Measurements from ENCODE around the gene CTBS.
A peak's percentile ranks its signal among the peaks of the same experiment; 100 is the strongest.

The CTBS gene

DNA sequence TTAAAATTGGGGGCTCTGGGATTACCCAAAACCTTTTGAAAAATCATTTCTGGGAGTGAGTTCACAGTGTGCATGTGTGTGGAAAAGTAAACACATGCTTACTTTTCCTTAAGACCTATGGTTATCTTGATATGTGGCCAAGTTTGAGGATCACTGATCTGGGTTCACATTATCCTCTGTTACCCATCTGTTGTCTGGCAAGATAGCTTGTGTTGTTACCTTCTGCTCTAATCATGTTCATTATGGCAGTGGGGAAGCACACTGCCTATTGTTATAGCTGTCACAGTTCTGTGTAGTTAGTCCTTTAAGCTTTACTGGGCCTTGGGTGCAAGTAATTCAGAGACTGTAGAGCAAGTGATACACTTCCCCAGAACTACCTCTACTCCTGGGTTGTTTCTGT is 5.0 kb downstream of the CTBS start:
- TF ChIP-seq, protein P1, sequence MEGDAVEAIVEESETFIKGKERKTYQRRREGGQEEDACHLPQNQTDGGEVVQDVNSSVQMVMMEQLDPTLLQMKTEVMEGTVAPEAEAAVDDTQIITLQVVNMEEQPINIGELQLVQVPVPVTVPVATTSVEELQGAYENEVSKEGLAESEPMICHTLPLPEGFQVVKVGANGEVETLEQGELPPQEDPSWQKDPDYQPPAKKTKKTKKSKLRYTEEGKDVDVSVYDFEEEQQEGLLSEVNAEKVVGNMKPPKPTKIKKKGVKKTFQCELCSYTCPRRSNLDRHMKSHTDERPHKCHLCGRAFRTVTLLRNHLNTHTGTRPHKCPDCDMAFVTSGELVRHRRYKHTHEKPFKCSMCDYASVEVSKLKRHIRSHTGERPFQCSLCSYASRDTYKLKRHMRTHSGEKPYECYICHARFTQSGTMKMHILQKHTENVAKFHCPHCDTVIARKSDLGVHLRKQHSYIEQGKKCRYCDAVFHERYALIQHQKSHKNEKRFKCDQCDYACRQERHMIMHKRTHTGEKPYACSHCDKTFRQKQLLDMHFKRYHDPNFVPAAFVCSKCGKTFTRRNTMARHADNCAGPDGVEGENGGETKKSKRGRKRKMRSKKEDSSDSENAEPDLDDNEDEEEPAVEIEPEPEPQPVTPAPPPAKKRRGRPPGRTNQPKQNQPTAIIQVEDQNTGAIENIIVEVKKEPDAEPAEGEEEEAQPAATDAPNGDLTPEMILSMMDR (conservative IDR thresholded peaks at IDR 0.05): no peak
- H3K27ac ChIP-seq: no peak overlapping the region

DNA sequence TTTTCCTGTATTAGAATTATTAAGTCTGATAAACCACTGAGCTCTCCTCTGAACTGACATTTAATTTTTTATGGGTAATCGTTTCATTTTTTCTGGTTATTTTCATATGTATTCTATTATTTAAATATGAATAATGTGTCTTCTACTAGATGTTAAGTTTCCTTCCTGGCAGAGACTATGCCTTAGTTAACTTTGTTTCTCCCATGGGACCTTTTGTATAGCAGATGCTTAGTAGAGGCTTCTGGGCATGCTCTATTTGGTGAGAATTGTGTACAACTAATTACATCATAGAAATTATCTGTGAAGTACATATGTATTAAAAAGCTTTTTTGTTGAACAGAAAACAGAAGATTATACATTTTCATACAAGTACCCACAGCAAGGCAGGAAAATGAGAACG is 23.4 kb downstream of the CTBS start:
- TF ChIP-seq, protein P1 (conservative IDR thresholded peaks at IDR 0.05): no peak
- no peak overlapping the region for H3K27ac ChIP-seq

DNA sequence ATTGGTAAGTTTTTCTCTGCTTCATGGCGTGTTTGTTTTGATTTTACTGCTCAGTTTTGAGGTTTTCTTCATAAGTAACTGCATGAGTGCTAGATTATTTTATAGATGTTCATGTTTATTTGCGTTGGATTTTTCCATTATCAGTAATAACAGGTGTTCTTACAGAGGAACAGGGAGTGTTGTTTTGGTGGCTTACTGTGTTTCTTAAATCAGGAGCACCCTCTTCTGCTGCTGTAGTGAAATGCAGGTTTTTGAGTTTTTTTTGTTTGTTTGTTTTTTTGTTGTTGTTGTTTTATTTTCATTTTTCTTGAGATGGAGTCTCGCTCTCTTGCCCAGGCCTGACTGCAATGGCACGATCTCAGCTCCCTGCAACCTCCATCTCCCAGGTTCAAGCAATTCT is 32.6 kb downstream of the CTBS start:
- TF ChIP-seq, protein P1 (conservative IDR thresholded peaks at IDR 0.05): peak; percentile 79
- peak overlapping the region; percentile 77 for H3K27ac ChIP-seq

DNA sequence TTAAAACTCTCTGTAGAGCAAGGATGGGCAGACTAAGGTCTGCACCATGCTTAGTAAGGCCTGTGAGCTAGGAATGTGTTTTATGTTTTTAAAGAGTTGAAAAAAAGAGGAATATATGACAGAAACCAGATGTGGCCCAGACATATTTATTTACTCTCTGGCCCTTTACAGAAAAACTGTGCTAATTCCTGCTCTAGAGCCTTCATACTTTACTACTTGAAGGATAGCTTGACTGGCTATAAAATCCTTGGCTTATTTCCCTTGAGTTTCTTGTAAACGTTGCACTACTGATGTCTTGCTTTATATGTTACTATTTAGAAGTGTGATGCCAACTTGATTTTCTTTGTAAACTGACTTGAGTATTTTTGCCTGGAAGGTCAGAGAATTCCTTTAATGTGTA is 33.5 kb downstream of the CTBS start:
- TF ChIP-seq, protein P1 (conservative IDR thresholded peaks at IDR 0.05): no peak
- H3K27ac ChIP-seq: peak overlapping the region; percentile 77

DNA sequence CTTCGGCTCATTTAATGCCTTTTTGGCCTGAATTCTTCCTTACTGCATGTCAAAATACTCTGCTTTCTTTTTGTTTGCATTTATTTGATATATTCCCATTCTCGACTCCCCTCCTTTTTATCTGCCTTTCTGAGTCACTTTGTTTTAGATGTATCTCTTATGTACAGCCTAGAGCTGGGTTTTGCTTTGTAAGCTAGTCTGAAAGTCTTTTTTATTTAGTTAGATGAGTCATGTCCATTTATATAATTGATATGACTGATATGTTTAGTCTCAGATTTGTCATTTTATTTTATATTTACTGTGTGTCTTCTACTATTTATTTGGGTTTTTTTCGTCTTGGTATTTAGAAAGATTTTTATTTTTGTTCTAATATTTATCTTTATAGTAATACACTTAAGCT is 34.3 kb downstream of the CTBS start:
- TF ChIP-seq, protein P1 (conservative IDR thresholded peaks at IDR 0.05): no peak
- peak overlapping the region; percentile 77; the same call in 1 of the 2 replicates for H3K27ac ChIP-seq

DNA sequence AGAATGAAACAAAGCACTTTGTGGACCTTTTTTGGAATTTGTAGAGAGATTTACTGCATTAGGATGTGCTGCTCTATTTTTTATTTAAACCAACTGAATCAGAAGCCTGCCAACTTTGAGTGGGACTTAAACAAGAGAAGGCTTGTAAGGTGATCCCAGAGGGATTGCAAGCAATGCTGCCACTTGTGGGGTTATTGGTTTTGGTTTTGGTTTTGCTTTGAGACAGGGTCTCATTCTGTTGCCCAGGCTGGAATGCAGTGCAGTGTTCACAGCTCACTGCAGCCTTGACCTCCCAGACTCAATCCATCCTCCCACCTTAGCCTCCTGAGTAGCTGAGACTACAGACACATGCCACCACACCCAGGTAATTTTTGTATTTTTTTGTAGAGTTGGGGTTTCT is 35.6 kb downstream of the CTBS start:
- TF ChIP-seq, protein P1 (conservative IDR thresholded peaks at IDR 0.05): no peak
- no peak overlapping the region for H3K27ac ChIP-seq

DNA sequence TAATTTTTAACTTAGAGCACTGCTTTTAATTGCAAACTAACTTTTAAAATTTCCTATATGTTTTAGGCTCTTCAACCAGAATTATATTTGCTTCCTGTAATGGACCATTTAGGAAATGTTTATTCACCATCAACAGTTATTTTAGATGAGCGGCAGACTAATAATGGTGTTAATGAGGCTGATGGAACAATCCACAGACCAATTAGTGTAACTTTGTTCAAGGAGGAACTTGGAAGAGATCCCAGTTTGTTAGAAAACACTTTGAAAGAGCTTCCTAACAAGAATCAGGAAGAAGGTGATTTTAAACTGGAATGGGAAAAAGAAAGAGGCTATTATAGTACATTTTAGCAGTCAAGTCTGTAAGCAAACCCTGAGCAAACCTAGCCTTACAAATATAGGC is 48.5 kb downstream of the CTBS start:
- H3K27ac ChIP-seq: no peak overlapping the region
- TF ChIP-seq, protein P1 (conservative IDR thresholded peaks at IDR 0.05): no peak

DNA sequence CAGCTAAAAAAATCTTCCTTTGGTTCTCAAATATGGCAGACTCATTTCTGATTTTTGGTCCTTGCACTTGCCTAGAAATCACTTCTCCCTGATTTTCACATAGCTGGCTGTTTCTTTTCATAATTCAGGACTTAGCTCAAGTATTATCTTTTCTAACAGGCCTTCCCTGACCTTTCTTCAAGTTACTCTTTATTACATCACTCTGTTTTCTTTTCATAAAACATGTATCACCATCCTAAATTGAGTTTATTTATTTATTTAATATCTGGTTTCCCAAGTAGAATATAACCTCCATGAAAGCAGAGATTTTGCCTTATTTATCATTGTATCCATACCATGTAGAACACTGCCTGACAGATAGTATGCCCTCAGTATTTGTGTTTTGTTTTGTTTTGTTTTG is 49.6 kb downstream of the CTBS start:
- no peak overlapping the region for H3K27ac ChIP-seq

More for the DNA sequence above, 49.6 kb downstream of the CTBS start:
- TF ChIP-seq, protein P1 (conservative IDR thresholded peaks at IDR 0.05): no peak
